NCI-H187 (cell line): ENCODE results near the gene PSRC1.

Experiments used
- DNase-seq, 2 experiments: peaks; one replicate each; lab custom pipeline; 2025; lab: John Stamatoyannopoulos, UW

PSRC1 gene

GRCh38 chr1:109247401-109248365 is 35.3 kb downstream of the PSRC1 start:
- DNase-seq: no peak

GRCh38 chr1:109246141-109246551 is 36.8 kb downstream of the PSRC1 start:
- DNase-seq: no peak

- no peak for DNase-seq
Measured at GRCh38 chr1:109243860-109244552, 38.9 kb downstream of the PSRC1 start.

GRCh38 chr1:109243221-109243620 is 39.7 kb downstream of the PSRC1 start:
- no peak for DNase-seq

DNA sequence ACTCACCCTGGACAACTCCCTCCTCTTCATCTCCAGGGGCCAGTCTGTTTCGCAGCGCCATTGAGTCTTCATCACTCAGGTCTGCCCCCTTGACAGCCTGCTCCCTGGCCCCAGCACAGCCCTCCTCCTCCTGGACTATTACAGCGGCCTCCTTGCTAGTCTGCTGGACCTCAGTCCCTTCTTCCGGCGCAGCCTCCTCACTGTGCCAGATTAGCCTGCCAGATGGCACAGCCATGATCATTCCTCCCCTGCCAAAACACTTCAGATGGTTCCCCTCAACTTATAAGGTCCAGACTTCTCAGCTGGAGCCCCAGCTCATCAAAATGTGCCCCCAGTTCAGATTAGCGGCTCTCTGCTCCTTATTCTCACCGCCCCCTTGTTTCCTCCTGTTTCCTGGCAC is 40.6 kb downstream of the PSRC1 start:
- no peak for DNase-seq

DNA sequence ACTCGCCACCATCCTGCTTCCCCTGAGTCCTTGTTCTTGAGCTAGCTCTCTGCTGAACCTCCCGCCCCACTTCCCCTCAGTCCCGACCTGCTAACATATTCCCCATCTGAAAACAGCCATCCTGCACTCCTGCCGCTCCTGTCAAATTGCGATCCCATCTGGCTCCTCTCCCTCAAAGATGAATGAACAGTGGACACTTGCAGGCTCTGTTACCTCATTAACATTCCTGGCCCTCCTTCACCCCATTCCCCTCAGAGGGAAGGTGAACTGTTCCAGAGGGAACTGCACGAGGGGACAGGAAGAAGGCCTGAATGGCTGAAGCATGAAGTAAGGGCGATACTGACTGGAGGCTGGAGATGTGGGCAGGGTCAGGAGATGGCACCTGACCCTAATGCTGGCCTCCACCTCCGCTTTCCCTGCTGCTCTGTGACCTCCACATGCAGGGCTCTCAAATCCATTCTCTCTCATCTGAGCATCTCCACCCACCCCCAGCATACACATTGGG is 41.1 kb downstream of the PSRC1 start:
- no peak for DNase-seq

- DNase-seq: no peak
Measured at GRCh38 chr1:109241344-109241743, 41.6 kb downstream of the PSRC1 start.

- no peak for DNase-seq
Measured at GRCh38 chr1:109240158-109241152, 42.5 kb downstream of the PSRC1 start.

DNA sequence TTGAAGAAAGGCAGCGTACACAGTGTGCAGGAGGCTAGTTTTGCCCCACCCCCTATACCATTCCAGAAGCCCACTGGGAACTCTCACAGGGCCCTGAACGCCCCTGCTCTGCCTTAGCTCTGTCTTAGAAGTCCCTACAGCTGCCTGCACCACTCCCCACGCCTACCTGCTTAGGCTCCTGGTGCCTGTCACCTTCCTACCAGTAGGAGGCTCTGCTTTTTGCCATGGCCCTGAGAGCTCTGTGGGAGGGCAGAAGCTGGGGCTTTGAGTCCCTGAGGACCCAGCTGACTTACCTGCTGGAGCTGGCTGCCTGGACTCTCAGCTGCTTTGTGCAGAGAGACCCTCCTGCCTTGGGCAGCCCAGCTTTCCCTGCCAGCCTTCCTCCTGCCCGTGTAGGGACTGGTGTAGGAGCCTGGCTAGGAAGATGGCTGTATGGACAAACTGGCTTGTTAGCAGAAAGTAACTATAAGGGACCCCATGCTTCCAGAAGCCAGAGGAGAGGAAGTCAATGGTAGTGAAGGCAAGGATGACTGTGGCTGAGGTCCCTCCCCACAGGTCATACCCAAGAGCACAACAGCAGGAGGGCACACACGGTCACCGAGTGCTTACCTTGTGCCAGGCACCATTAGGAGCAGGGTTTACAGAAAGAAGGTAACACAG is 43.4 kb downstream of the PSRC1 start:
- DNase-seq: no peak

DNA sequence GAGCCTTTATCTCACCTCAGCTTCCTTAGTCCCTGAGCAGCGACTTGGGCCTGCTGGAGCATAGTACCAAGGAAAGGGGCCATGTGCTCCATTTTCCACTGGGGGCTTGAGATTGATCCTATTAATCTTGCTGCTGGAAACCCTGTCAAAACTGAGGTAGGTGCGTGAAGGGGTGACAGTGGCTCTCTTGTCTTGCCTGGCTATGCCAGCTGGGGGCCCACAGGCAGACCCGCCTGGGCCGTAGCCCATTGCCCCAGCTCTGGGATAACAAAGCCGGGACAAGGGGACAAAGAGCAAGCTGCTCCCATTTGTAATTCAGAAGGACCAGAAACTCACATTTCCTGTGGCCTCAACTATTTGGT is 43.9 kb downstream of the PSRC1 start:
- DNase-seq: no peak

DNA sequence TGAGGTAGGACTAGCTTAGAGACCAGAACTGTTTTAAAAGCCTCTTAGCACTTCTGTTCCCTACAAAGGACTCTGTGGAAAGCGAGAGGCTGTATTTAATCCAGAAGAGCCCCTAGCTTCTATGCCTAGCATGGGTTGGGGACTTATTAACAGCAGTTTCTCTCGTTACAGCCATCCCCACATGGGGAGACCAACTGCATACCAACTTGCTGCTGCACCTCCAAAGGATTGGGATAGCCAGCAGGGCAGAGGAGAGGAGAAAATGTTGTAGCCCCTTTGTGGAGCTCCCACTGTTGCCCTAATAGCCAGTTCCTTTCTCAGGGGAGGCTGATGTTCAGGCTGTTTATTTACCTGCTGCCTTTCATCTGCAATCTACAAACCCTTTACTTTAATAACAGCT is 44.6 kb downstream of the PSRC1 start:
- no peak for DNase-seq

GRCh38 chr1:109237512-109237911 is 45.4 kb downstream of the PSRC1 start:
- DNase-seq: no peak

- DNase-seq: no peak
Measured at GRCh38 chr1:109235137-109235536, 47.8 kb downstream of the PSRC1 start.

- DNase-seq: no peak
Measured at GRCh38 chr1:109231066-109231465, 51.9 kb downstream of the PSRC1 start.
